G401 (cell line): ENCODE data around the gene ERCC1. TPM values are rescaled to one million over a fixed set of nuclear protein-coding genes. Genes with fewer than 3 reads are reported as not detected.

Experiments used
- DNase-seq: peaks from one replicate; pipeline ENCODE4 v3.0.0-alpha.2; 2015; ENCODE audit warnings: low spot score
- in situ Hi-C: cut with HindIII; loops from 2 replicates; pipeline ENCODE4 v1.10.0; 2016; ENCODE audit warnings: low sequenced_read_pairs, mixed read lengths
- total RNA-seq: library from RNA; depleted of rRNA; stranded (reverse); fragments of >200 nt; shearing (Covaris generic); gene quantifications from 2 replicates; pipeline ENCODE4 v1.2.3, GENCODE V29; 2014; rRNA removed

The ERCC1 gene
- total RNA-seq, 1 experiment from 2014 or later: 115 TPM

DNA sequence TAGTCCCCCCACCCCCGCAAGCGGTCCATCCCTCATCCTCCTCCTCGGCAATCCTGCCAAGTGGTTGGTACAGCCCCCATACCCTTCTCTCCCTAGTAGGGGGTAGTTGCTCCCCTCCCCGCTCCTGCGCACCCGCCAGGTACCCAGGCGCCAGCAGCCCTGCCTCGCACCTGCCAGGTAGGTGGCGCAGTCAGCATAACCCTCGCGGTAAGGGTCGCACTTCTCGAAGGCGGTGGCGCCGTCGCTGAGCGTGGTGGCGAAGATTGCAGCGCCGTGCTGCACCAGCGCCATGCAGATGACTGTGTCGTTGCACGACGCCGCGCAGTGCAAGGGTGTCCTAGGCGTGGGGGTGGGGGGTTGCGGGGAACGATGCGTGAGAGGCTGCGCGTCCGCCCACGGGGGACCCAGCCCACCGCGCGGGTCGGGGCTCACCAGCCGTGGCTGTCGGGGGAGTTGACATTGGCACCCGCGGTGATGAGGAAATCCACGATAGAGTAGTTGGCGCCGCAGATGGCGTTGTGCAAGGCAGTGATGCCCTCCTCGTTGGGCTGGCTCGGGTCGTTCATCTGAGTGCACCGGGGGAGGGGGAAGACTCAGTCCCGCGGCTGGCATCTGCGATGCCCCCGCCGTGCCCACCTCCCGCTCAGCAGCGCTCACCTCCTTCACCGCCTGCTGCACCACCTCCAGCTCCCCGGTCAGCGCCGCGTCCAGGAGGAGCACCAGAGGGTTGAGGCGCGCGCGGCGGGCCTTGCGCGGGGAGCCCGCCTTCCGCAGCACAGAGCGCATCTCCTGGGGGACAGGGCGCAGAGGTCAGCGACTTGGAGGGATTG lies 38.1 kb downstream of the ERCC1 start:
- no peak for DNase-seq

DNA sequence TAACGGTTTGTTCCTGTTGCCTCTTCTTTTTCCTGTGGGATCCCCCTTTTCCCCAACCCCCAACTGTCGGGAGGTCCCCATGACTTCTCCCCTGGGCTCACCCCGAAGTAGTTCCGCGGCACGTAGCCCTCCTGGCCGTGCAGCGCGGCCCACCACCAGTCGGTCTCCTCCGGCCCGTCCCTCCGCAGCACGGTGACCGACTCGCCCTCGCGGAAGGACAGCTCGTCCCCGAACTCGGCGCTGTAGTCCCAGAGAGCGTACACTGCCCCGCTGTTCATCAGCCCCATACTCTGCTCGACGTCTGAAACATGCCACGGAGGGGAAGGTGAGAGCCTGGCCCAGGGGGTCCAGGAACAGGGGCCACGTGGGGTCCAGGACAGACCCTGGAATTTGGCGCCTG lies 41.3 kb downstream of the ERCC1 start:
- no peak for DNase-seq
- in situ Hi-C loops: no loop called here

More for the DNA sequence above, 38.1 kb downstream of the ERCC1 start:
- in situ Hi-C loops: no loop called here

DNA sequence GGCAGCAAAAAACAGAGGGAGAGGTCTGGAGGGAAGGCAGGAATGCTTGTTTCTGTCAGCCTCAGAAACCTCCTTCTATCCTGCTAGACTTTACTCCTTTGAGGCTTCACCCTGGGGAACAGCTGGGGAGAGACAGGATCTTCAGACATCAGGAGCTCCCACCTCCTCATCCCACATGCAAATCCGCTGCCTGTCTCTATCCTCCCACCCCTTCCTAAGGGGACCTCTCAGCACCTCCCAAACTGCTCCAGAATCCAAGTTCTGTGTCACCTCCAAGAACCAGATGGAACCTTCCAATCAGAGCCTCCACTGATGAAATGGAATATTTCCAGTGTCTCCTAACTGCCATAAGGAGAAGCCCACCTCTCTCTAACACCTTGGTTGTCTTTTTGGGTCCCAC lies 43.6 kb downstream of the ERCC1 start:
- no peak for DNase-seq
- in situ Hi-C loops: no loop called here

DNA sequence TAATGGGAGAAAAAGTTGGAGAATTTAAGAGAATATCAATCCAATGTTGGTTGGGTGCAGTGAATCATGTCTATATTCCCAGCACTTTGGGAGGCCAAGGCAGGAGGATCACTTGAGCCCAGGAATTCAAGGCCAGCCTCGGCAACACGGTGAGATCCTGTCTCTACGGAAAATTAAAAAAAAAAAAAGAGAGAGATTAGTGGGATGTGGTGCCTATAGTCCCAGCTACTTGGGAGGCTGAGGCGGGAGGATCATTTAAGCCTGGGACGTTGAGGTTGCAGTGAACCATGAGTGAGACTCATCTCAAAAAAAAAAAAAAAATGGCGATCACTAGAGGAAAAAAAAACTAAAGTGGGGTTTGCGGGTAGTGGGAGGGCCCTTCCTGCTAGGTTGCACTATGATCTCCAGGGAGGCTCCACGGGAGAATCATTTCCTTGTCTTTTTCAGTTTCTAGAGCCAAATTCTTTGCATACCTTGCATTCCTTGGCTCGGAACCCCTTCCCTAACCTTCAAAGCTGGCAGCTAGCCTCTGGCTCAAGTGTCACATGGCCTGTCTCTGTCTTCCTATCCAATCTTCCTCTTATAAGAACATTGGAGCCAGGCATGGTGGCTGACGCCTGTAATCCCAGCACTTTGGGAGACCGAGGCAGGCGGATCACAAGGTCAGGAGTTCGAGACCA lies 47.5 kb downstream of the ERCC1 start:
- no peak for DNase-seq
- in situ Hi-C loops: no loop called here

DNA sequence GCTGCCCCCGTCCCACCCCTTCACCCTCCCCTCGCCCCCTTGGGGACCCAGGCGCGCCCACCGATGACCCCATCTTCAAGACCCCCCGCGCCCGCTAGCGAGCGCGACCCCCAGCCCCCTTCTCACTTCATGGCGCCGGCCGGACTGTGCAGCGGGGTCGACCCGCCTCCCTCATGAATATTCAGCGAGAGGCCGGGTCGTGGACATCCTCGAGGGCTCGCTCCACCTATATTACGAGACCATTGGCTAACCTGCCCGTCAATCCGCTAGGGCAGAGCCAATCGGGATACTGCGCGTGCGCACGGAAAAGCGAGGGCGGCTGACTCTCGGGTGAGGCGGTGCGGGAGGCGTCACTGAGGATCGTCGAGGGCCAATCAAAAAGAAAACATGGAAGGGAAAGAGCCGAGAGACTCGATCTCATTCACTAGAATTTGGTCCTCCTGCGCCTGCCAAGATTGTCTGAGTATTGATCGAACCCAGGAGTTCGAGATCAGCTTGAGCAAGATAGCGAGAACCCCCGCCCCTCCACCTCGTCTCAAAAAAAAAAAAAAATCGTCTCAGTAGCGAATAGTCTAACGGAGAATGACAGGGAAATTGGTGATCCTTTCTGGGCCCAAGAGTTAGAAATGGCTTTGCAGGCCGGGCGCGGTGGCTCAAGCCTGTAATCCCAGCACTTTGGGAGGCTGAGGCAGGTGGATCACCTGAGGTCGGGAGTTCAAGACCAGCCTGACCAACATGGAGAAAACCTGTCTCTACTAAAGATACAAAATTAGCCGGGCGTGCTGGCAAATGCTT lies 53.1 kb downstream of the ERCC1 start, which contains the start of gene ERCC2:
Gene ERCC2, minus strand, starts transcription at position 164 of the 795 bp plus-strand sequence. Its CDS starts 33 bp downstream, at position 131.
- in situ Hi-C loops: no loop called here
- peak; percentile 98 for DNase-seq

DNA sequence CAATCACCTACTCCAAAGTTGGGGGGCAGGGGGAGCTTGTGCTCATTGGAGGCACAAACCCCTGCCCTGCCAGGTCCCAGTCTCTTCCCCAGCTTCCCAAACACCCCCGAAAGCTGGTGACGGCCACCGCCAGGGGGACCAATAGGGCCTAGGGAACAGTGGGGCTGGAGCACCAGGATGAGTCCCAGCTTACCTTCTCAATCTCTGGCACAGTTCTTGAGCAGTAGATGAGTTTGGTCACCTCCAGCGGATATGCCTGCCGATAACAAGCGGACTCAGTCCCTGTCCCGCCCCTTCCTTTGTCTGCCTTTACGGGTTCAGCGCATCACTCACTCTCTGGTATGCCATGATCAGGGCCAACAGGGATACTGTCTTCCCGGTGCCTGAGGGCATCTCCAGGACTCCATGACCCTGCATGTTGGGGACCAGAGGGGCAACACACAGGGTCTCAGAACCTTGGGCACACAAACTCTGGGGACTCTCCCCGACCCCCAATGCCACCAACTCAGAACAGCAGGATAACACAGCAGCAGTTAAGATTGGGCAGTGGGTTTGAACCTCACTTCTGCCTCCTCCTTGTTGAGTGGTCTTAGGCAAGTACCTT lies 54.9 kb downstream of the ERCC1 start:
- DNase-seq: no peak
- in situ Hi-C loops: no loop called here

DNA sequence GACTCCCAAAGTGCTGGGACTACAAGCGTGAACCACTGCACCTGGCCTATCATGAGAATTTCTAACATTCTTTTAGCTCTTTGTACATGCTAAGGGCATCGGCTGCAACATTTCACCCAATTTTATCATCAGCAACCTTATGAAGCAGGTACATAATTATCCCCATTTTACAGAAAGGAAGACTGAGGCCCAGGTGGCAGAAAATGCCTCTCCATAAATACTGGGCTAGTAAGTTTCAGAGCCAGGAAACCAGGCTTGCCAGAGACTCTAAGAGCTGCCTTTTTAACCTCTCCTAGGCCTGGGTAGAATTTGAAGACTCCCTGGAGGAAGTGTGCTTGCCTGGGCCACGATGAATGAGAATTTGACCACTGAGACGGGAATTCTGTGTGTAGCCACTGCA lies 55.6 kb downstream of the ERCC1 start:
- in situ Hi-C loops: no loop called here
- DNase-seq: no peak

DNA sequence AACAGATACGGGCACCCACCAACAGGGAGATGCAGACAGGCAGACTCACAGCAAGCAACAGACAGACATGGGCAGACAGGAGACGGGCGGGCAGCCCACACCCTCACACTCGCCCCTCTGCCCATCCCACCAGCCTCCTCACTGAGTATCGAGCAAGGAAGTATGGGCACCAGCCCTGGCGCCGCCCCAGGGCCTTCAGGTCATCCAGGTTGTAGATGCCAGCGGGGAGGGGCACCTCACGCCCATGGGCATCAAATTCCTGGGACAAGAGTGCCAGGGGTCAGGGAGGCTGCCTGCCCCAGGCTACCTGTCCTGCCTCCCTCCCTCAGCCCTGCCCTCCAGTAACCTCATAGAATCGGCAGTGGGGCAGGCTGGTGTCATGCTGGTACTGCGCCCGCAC lies 59.0 kb downstream of the ERCC1 start:
- in situ Hi-C loops: no loop called here
- no peak for DNase-seq

DNA sequence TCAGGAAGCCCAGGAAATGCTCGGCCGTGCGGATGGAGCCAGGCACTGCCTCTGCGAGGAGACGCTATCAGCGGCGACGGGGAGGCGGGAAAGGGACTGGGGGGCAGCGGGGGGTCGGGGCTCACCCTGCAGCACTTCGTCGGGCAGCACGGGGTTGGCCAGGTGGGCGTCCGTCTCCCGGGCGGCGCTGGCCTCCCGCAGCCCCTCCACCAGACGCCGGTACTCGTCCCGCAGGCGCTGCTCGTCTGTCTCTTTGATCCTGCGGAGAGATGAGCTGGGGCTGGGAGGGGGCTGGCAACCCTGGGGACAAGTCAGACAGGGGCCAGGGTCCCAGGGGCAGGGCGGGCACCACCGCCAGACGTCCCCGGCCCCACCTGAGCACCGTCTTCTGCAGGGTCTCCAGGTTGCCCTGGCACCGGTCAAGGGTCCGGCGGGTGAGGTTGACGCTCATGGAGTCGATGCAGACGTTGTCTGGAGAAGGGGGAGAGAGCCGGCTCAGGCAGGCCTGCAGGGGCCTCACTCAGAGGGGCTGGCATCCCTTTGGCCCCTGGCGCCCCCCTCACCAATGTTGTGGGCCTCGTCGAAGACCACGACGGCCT lies 59.8 kb downstream of the ERCC1 start:
- no peak for DNase-seq
- in situ Hi-C loops: no loop called here

DNA sequence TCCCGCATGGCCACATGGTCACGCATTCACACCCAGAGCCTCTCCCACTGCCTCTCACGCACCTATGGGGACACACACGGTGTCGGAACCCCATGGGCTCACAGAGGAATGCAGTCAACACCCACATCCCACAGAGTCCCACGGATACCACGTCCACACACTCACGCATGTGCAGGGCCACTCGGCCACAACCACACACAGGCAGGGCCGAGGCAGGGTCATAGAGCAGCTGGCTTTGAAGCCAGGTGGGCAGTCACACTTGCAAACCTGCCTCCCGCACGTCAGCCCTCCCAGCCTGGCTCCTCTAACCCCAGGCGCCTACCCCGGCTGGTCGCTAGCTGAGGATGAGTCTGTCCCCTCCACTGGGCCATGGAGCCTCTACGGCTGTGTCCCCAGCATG lies 61.4 kb downstream of the ERCC1 start:
- in situ Hi-C loops: no loop called here
- DNase-seq: no peak

DNA sequence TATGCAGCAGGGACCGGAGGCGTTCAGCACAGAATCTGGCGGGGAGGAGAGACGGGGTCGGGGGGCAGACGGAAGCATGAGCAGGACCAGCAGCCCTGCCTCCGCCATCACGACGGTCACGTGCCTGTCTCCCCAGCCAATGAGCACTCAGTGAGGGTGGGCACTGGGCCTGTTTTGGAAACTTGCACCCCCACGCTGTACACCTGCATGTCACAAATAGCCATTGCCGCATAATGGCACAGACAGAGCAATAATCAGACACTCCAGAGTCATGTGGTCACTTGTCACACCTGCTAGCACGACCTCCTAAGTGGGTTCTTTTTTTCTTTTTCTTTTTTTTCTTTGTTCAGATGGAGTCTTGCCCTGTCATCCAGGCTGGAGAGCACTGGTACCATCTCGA lies 62.1 kb downstream of the ERCC1 start:
- no peak for DNase-seq
- in situ Hi-C loops: no loop called here

DNA sequence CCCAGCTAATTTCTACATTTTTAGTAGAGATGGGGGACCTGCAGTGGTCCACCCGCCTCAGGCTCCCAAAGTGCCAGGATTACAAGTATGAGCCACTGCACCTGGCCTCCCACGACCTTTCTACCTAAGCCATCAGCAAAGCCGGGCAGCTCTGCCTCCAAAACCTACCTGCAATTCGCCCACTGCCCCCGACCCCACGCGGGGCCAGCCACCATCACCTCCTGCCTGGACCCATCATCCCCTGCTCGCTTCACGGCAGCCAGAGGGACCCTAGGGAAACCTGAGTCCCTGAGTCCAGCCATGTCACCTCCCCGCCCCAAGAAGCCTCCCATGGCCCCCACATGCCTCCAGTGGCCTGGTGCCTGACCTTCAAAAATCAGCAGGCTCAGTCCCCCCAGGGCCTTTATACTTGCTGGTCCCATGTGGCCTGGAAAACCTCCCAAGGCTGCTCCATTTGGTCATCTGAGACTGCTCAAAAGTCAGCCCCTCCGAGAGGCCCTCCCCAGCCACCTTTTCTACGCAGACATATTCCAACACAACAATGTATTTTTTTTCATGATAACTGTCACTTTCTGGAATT lies 65.4 kb downstream of the ERCC1 start:
- DNase-seq: no peak
- in situ Hi-C loops: no loop called here

DNA sequence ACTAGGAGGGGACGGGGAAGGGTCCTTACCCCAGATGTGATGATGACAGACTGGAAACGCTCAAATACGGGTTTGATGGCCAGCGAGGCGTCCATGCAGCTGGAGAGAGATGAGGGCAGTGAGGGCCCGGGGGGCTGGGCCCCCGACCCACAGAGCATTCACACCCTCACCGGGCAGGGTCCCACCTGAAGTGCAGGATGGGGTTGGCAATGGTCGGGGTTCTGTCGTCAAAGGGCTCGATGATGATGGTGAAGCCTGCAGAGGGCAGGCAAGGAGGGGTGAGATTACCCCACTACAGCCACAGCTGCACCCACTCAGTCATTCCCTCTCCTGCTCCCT lies 66.3 kb downstream of the ERCC1 start:
- in situ Hi-C loops: no loop called here
- no peak for DNase-seq

Other genes with a start within 250 kb of the ERCC1 start
- 38.4 and 52.9 TPM in 2 replicates for gene TRAPPC6A, start 245.7 kb downstream of the ERCC1 start, total RNA-seq
- 9.0 and 14.7 TPM in 2 replicates for gene BLOC1S3, start 245.1 kb downstream of the ERCC1 start, total RNA-seq
- gene EXOC3L2, start 178.5 kb downstream of the ERCC1 start, total RNA-seq: not detected in 2 replicates
- gene MARK4, start 172.6 kb downstream of the ERCC1 start, total RNA-seq: 19.2 and 23.6 TPM in 2 replicates
- 8.1 and 9.7 TPM in 2 replicates for gene CKM, start 101.0 kb downstream of the ERCC1 start, total RNA-seq
- 9.7 and 18.6 TPM in 2 replicates for gene KLC3, start 83.2 kb downstream of the ERCC1 start, total RNA-seq
- 60.2 and 60.6 TPM in 2 replicates for gene ERCC2, start 53.3 kb downstream of the ERCC1 start, total RNA-seq
- 3.6 and 21.0 TPM in 2 replicates for gene PPP1R13L, start 18.8 kb downstream of the ERCC1 start, total RNA-seq
- gene POLR1G, start 17.3 kb downstream of the ERCC1 start, total RNA-seq: 28.4 and 32.3 TPM in 2 replicates
- 0.31 and 1.5 TPM in 2 replicates for gene FOSB, start 44.1 kb upstream of the ERCC1 start, total RNA-seq
- 17.0 and 22.0 TPM in 2 replicates for gene RTN2, start 73.1 kb upstream of the ERCC1 start, total RNA-seq
- gene PPM1N, start 74.5 kb upstream of the ERCC1 start, total RNA-seq: 3.3 and 4.2 TPM in 2 replicates
- 106 and 122 TPM in 2 replicates for gene VASP, start 83.6 kb upstream of the ERCC1 start, total RNA-seq
- 6.3 and 14.4 TPM in 2 replicates for gene OPA3, start 160.9 kb upstream of the ERCC1 start, total RNA-seq
- gene GPR4, start 178.3 kb upstream of the ERCC1 start, total RNA-seq: 0.14 TPM in 1 of 2 replicates, not detected in the other
- 34.5 and 52.9 TPM in 2 replicates for gene EML2, start 215.5 kb upstream of the ERCC1 start, total RNA-seq
- gene GIPR, start 244.3 kb upstream of the ERCC1 start, total RNA-seq: 4.2 and 8.0 TPM in 2 replicates